Measurements from ENCODE around the gene CHTF18.

The CHTF18 gene

GRCh38 chr16:760545-761343, 27.7 kb upstream of the CHTF18 start, which contains the start of gene MSLN:
TSS of gene MSLN (plus strand) at chr16:760734. CDS start at chr16:762681, 1,947 bp downstream.
- DNase-seq (ENCODE audit: low spot score), result no peak

- DNase-seq (ENCODE audit: low spot score), result no peak
Observed at GRCh38 chr16:761625-762513, 26.6 kb upstream of the CHTF18 start.

GRCh38 chr16:762595-763268, 25.7 kb upstream of the CHTF18 start:
- DNase-seq (ENCODE audit: low spot score), result no peak

- DNase-seq (ENCODE audit: low spot score), result no peak
Observed at GRCh38 chr16:763369-764183, 24.8 kb upstream of the CHTF18 start.

GRCh38 chr16:764184-764750, 24.2 kb upstream of the CHTF18 start:
- no peak for DNase-seq (ENCODE audit: low spot score)

DNA sequence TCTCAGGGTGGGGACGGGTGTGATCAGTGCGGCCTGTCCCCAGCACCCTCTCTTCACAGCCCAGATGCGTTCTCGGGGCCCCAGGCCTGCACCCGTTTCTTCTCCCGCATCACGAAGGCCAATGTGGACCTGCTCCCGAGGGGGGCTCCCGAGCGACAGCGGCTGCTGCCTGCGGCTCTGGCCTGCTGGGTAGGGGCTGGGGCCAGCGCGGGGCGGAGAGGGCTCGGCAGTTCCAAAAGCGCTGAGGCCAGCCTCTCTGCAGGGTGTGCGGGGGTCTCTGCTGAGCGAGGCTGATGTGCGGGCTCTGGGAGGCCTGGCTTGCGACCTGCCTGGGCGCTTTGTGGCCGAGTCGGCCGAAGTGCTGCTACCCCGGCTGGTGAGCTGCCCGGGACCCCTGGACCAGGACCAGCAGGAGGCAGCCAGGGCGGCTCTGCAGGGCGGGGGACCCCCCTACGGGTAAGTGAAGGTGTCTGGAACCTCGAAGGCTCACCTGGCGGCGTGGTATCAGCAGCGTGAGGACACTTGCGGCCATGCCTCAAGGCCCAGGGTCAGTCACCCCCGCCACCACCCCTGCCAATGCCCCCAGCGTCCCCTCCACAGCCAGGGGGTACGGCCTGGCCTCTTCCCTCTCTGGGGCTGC, 23.5 kb upstream of the CHTF18 start:
- DNase-seq (ENCODE audit: low spot score), result no peak

GRCh38 chr16:765488-765865, 22.9 kb upstream of the CHTF18 start:
- no peak for DNase-seq (ENCODE audit: low spot score)

DNA sequence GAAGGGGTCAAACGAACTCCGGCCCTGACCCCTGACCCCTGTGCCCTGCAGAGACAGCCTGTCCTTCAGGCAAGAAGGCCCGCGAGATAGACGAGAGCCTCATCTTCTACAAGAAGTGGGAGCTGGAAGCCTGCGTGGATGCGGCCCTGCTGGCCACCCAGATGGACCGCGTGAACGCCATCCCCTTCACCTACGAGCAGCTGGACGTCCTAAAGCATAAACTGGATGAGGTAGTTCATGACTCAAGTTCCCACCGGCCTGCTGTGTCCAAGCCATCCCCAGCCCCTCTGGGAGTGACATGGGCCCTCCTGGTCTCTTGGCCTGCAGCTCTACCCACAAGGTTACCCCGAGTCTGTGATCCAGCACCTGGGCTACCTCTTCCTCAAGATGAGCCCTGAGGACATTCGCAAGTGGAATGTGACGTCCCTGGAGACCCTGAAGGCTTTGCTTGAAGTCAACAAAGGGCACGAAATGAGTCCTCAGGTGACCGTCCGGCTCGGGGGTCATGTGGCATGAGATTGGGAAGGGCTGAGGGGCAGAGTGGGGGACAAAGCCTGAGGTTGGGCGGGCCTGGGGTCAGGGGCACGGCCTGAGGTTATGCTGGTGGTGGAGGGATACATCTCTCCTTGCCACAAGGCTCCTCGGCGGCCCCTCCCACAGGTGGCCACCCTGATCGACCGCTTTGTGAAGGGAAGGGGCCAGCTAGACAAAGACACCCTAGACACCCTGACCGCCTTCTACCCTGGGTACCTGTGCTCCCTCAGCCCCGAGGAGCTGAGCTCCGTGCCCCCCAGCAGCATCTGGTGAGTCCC, 22.2 kb upstream of the CHTF18 start:
- no peak for DNase-seq (ENCODE audit: low spot score)

DNA sequence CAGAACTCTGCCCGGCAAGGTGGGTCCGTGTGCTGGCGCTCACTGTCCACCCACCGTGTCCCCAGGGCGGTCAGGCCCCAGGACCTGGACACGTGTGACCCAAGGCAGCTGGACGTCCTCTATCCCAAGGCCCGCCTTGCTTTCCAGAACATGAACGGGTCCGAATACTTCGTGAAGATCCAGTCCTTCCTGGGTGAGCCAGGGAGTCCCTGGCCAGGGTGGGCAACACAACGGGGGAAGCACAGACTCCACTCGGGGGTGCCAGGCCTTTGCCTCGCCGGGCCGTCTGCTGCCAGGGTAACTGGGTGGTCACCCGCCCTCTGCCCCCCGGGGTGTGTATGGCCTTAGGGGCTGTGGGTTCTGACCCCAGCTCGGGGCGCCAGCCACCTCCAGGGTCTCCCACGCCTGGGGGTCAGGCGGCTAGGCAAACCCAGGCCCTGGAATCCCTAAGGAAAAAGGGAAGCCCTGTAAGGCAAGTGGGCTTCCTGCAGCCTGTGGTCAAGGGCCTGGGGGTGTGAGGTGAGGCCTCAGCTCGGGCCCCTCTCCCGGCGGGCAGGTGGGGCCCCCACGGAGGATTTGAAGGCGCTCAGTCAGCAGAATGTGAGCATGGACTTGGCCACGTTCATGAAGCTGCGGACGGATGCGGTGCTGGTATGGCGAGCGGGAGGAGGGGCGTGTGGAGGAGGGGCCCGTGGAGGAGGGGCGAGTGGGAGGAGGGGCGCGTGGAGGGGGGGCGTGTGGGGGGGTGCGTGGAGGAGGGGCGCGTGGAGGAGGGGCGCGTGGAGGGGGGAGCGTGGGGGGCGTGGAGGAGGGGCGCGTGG, 21.4 kb upstream of the CHTF18 start:
- DNase-seq (ENCODE audit: low spot score), result no peak

- DNase-seq (ENCODE audit: low spot score), result no peak
Observed at GRCh38 chr16:767743-768235, 20.6 kb upstream of the CHTF18 start.

GRCh38 chr16:768428-768827, 20.0 kb upstream of the CHTF18 start:
- DNase-seq (ENCODE audit: low spot score), result no peak

DNA sequence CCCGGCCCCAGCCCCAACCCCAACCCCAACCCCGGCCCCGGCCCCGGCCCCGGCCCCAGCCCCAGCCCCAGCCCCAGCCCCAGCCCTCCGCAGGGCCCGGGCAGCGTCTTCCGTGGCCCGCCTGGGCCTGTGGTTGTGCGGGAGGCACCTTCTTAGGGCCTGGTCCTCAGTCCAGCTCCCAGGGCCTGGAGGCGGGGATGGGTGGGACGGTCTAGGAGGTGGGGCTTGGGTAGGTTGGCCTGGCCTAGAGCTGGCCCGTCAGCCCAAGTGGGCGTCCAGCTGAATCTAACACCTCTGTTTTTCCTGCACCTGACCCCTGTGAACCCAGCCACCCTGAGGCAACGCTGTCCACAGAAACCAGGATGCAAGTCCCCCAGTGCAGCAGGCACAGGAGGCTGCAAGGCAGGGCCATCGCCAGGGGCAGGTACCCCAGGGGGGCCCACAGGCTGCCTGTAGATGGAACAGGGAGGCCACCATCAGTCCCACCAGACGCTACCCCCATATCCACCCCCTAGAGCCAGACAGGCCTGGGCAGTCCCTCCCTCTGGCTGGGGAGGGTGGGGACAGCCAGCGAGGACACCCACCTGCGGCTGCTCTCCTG, 19.1 kb upstream of the CHTF18 start:
- DNase-seq (ENCODE audit: low spot score), result no peak

- no peak for DNase-seq (ENCODE audit: low spot score)
Observed at GRCh38 chr16:769934-770333, 18.5 kb upstream of the CHTF18 start.

DNA sequence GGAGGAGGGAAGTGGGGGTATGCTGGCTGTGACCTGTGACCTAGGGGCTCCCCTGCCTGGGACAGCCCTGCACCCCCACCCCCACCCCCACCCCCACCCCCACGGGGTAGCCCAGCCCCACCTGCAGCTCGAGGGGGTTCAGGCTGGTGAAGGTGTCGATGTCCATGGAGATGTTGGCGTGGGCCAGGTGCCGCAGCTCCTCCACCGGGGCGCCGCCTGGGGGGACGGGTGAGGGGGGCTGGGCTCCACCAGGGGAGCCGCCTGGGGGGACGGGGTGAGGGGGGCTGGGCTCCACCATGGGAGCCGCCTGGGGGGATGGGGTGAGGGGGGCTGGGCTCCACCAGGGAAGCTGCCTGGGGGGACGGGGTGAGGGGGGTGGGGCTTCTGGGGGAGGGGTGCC, 18.0 kb upstream of the CHTF18 start:
- DNase-seq (ENCODE audit: low spot score), result no peak

DNA sequence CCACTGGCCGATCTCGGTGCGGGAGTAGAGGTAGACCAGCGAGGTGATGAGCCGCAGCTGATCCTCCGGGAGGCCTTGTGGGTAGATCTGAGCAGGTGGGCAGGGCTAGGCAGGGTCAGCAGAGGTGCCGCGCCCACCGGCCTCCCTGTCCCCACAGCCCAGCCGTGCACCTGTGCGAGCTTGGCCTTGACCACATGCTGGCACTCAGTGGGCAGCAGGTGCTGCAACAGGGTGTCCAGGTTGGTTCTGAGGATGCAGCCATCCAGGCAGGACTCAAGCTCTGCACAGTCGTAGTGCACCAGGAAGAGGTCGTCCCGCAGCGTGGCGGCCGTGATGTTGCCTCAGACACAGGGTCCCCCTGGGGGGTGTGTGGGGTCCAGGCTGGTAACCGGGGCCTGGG, 15.5 kb upstream of the CHTF18 start:
- DNase-seq (ENCODE audit: low spot score), result no peak

- DNase-seq (ENCODE audit: low spot score), result no peak
Observed at GRCh38 chr16:774086-775001, 14.1 kb upstream of the CHTF18 start.

DNA sequence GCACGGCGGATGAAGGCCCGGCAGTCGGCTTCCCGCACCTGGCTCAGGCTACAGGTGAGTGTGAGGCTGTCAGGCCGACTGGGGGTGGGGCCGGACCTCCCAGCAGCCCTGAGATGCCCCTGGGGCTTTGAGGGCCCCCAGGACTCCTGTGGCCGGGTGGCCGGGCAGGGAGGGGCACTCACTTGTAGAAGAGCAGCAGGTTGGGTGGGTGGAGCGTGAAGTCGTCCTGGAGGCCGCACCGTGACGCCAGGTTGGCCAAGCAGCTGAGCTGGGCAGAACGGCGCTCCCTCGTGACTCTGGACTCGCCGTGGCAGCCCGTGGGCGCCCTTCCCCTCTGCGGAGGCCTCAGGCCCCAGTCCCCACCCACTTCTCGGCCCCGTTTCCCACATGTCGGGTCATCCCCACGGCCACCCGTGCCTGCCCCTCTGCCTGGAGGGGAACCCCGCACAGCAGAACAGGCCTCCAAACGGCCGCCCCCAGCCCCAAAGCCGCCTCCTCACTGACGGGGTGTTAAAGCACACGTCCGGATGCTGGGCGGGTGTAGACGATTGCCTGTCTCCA, 13.1 kb upstream of the CHTF18 start:
- no peak for DNase-seq (ENCODE audit: low spot score)

Data from RKO (cell line).